ENCODE data around the gene ACYP2.

ACYP2 gene

GRCh38 chr2:54240515-54241469, 125.4 kb downstream of the ACYP2 start:
- Histone ChIP-seq H3K36me3 (no peaks in the 10 kb centered on the region), H3K27me3 (ENCODE audit: insufficient read depth, low read depth, severe bottlenecking) (no peaks in the 10 kb centered on the region), H3K27ac (no peak overlapping the region), H3K4me3 (ENCODE audit: low read depth, low read length) (no peak overlapping the region), H3K9me3 (ENCODE audit: severe bottlenecking) (no peaks in the 10 kb centered on the region)
- DNase-seq, result no peak
- TF ChIP-seq CTCF (IDR thresholded peaks at IDR 0.05; ENCODE audit: low read depth, low read length), result no peak

GRCh38 chr2:54247115-54247514, 131.7 kb downstream of the ACYP2 start:
- H3K9me3 ChIP-seq (ENCODE audit: severe bottlenecking), result no peaks in the 10 kb centered on the region
- no peak for TF ChIP-seq CTCF (IDR thresholded peaks at IDR 0.05; ENCODE audit: low read depth, low read length)
- no peak for DNase-seq
- H3K4me3 ChIP-seq (ENCODE audit: low read depth, low read length), result no peak overlapping the region
- H3K27me3 ChIP-seq (ENCODE audit: insufficient read depth, low read depth, severe bottlenecking), result no peaks in the 10 kb centered on the region
- no peak overlapping the region for H3K27ac ChIP-seq
- no peaks in the 10 kb centered on the region for H3K36me3 ChIP-seq

- no peak for TF ChIP-seq CTCF (IDR thresholded peaks at IDR 0.05; ENCODE audit: low read depth, low read length)
- DNase-seq, result no peak
- Histone ChIP-seq H3K36me3 (no peaks in the 10 kb centered on the region), H3K4me3 (ENCODE audit: low read depth, low read length) (no peak overlapping the region), H3K9me3 (ENCODE audit: severe bottlenecking) (no peaks in the 10 kb centered on the region), H3K27ac (no peak overlapping the region), H3K27me3 (ENCODE audit: insufficient read depth, low read depth, severe bottlenecking) (no peaks in the 10 kb centered on the region)
Observed at GRCh38 chr2:54249629-54250028, 134.2 kb downstream of the ACYP2 start.

- DNase-seq, result no peak
- Histone ChIP-seq H3K36me3 (no peaks in the 10 kb centered on the region), H3K4me3 (ENCODE audit: low read depth, low read length) (no peak overlapping the region), H3K9me3 (ENCODE audit: severe bottlenecking) (peaks cover 4% of the 10 kb centered on the region), H3K27ac (no peak overlapping the region), H3K27me3 (ENCODE audit: insufficient read depth, low read depth, severe bottlenecking) (no peaks in the 10 kb centered on the region)
- TF ChIP-seq CTCF (IDR thresholded peaks at IDR 0.05; ENCODE audit: low read depth, low read length), result peak; percentile 26; the same call in 1 of the 2 replicates
Observed at GRCh38 chr2:54254180-54254579, 138.8 kb downstream of the ACYP2 start.

GRCh38 chr2:54255230-54256090, 140.0 kb downstream of the ACYP2 start:
- no peak for TF ChIP-seq CTCF (IDR thresholded peaks at IDR 0.05; ENCODE audit: low read depth, low read length)

More at GRCh38 chr2:54255230-54256090, 140.0 kb downstream of the ACYP2 start:
- H3K9me3 ChIP-seq (ENCODE audit: severe bottlenecking), result peaks cover 4% of the 10 kb centered on the region
- no peak for DNase-seq
- no peak overlapping the region for H3K27ac ChIP-seq
- H3K4me3 ChIP-seq (ENCODE audit: low read depth, low read length), result no peak overlapping the region
- H3K27me3 ChIP-seq (ENCODE audit: insufficient read depth, low read depth, severe bottlenecking), result no peaks in the 10 kb centered on the region
- H3K36me3 ChIP-seq, result no peaks in the 10 kb centered on the region

All from WERI-Rb-1 (cell line).